Heart left ventricle (tissue), 13 donors: Measurements from ENCODE around the gene PHACTR1.
"Not testable (repeated sequence)": the region's sequence is repeated elsewhere in the genome, so short reads cannot be mapped to it uniquely, and the experiment has no call there.

ENCODE experiments used
- CTCF ChIP-seq, 12 donors: fragments of 200-600 bp; sonication (generic) in 4 of 12; IDR thresholded peaks; one replicate each; pipeline versions ENCODE4 v1.5.0 to v1.8.0; 2018 to 2022; ENCODE audit warnings: antibody characterized with exemption in 12 of 12, mild to moderate bottlenecking in 5 of 12
- POLR2A ChIP-seq, 2 donors: fragments of 450-650 bp; IDR thresholded peaks; one replicate each; pipeline ENCODE4 v1.6.1; 2017; ENCODE audit warnings: antibody characterized with exemption in 2 of 2, mild to moderate bottlenecking in 2 of 2, moderate library complexity in 2 of 2
- donor health status: ischemic (EF 13 %, LVEDD 7.1; RV severe dilation, severe dysfunction).
- donor health status: DM: no; HTN: yes; CAD: no.
- donor health status: DM: no; HTN: no; CAD: no.
- donor health status: ischemic (EF 25% LVEDD 6.9; RV normal size, moderate dysfunction).
- donor health status: ischemic (EF 25% LVEDD 5.7; RV mildly dilated, moderate dysfunction).
- donor health status: ischemic (EF 35%, LVEDD 5.7; RV mildly dilated, moderate dysfunction).
- donor health status: nonischemic (EF 11% LVEDD 7.7; RV severe dilation, severe dysfunction).
- donor health status: DM: yes; HTN: yes; CAD: no.
- donor health status: PGD.
- donor health status: ischemic (EF 29% LVEDD 5.4; RV normal size, mild dysfunction).
- donor health status: nonischemic (EF 23%, LVEDD 6.1; RV moderate dilation, normal function).

DNA sequence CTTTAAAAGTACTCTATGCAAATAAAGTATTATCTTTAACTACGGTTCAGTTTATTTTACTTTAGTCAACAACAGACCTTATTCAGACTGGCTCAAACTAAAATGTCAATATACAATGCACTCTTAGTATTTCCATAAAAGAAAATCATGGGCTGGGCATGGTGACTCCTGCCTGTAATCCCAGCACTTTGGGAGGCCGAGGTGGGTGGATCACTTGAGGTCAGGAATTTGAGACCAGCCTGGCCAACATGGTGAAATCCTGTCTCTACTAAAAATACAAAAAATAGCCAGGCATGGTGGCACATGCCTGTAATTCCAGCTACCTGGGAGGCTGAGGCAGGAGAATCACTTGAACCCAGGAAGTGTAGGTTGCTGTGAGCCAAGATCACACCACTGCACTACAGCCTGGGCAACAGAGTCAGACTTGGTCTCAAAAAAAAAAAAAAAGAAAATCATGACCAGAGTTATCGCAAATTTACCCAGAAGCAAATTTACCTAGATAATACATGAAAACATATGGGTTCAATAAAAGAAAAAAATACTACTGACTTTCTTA is 609.5 kb downstream of the PHACTR1 start:
- not testable (repeated sequence) for TF ChIP-seq CTCF, POLR2A (IDR thresholded peaks at IDR 0.05)
